ENCODE data around the gene MT4.
"Not testable (repeated sequence)": the region's sequence is repeated elsewhere in the genome, so short reads cannot be mapped to it uniquely, and the experiment has no call there.

MT4 gene

GRCh38 chr16:56560447-56560846, 4.4 kb upstream of the MT4 start:
- no peak for DNase-seq

GRCh38 chr16:56561126-56561525, 3.7 kb upstream of the MT4 start:
- DNase-seq: no peak

- no peak for DNase-seq
Observed at GRCh38 chr16:56569971-56570370, 5.1 kb downstream of the MT4 start.

- no peak for DNase-seq
Observed at GRCh38 chr16:56571525-56571924, 6.7 kb downstream of the MT4 start.

GRCh38 chr16:56574625-56575024, 9.8 kb downstream of the MT4 start:
- no peak for DNase-seq

- peak; percentile 98 for DNase-seq
Observed at GRCh38 chr16:56576585-56577299, 11.9 kb downstream of the MT4 start.

- DNase-seq: no peak
Observed at GRCh38 chr16:56577300-56577625, 12.4 kb downstream of the MT4 start.

- DNase-seq: no peak
Observed at GRCh38 chr16:56580391-56581048, 15.6 kb downstream of the MT4 start.

- not testable (repeated sequence) for DNase-seq
Observed at GRCh38 chr16:56582911-56583310, 18.0 kb downstream of the MT4 start.

- no peak for DNase-seq
Observed at GRCh38 chr16:56583351-56584168, 18.7 kb downstream of the MT4 start.

- no peak for DNase-seq
Observed at GRCh38 chr16:56584276-56584675, 19.4 kb downstream of the MT4 start.

GRCh38 chr16:56588781-56589140, 23.9 kb downstream of the MT4 start:
- DNase-seq: no peak

- DNase-seq: peak; percentile 86
Observed at GRCh38 chr16:56589141-56590039, 24.5 kb downstream of the MT4 start, which contains the start of gene MT3. Gene MT3 (plus strand): TSS chr16:56589528. CDS start chr16:56589591, 63 bp downstream.

- peak; percentile 25 for DNase-seq
Observed at GRCh38 chr16:56591377-56592060, 26.6 kb downstream of the MT4 start.

- DNase-seq: no peak
Observed at GRCh38 chr16:56593573-56594291, 28.9 kb downstream of the MT4 start.

GRCh38 chr16:56594292-56594619, 29.4 kb downstream of the MT4 start:
- DNase-seq: no peak

- peak; percentile 80 for DNase-seq
Observed at GRCh38 chr16:56600398-56600999, 35.6 kb downstream of the MT4 start.

GRCh38 chr16:56601325-56601724, 36.5 kb downstream of the MT4 start:
- no peak for DNase-seq

- peak; percentile 72 for DNase-seq
Observed at GRCh38 chr16:56603589-56603988, 38.7 kb downstream of the MT4 start.

GRCh38 chr16:56604966-56605365, 40.1 kb downstream of the MT4 start:
- no peak for DNase-seq

- no peak for DNase-seq
Observed at GRCh38 chr16:56605475-56605874, 40.6 kb downstream of the MT4 start.
